PC-3 (cell line): ENCODE measurements around the gene MLXIPL. TPM values are rescaled to one million over a fixed set of nuclear protein-coding genes. Genes with fewer than 3 reads are reported as not detected.

ENCODE experiments used
- ATAC-seq: fragments of 200-7000 bp; cut with Tn5 transposase; 2 replicates; pipeline ENCODE4 v1.9.1; 2020; ENCODE audit warnings: mild to moderate bottlenecking, moderate library complexity
- BruUV-seq: library from RNA; stranded (reverse); fragments of 400-500 nt; replicated peaks from 2 replicates; lab custom pipeline; 2021; lab: Mats Ljungman, UMichigan
- CTCF ChIA-PET: fragments of 300-600 bp; sonication (Branson Sonifier 250); formaldehyde crosslinking; loops from one replicate; lab custom pipeline; 2022; ENCODE audit warnings: antibody characterized with exemption; lab: Charles Lee
- POLR2A ChIA-PET: fragments of 300-600 bp; sonication (Branson Sonifier 250); formaldehyde crosslinking; loops from one replicate; lab custom pipeline; 2022; ENCODE audit warnings: antibody characterized with exemption; ENCODE audit not compliant: unreplicated experiment; lab: Charles Lee
- DNase-seq: peaks from one replicate; pipeline ENCODE4 v3.0.0-alpha.2; 2015
- H2AFZ ChIP-seq: fragments of 300-600 bp; sonication (generic); 2 replicates; pipeline ENCODE4 v1.6.0; 2016; ENCODE audit warnings: antibody characterized with exemption, low read length
- H3F3A ChIP-seq: fragments of 300-600 bp; sonication (generic); one replicate; pipeline ENCODE4 v1.6.0; 2017; ENCODE audit warnings: antibody characterized with exemption, low read length, control low read depth, mild to moderate bottlenecking; ENCODE audit not compliant: unreplicated experiment
- H3K27ac ChIP-seq: fragments of 300-600 bp; sonication (generic); 2 replicates; pipeline ENCODE4 v1.5.1; 2016; ENCODE audit warnings: mild to moderate bottlenecking, low read length
- H3K27me3 ChIP-seq: fragments of 300-600 bp; sonication (generic); 2 replicates; pipeline ENCODE4 v1.6.1; 2016; ENCODE audit warnings: low read length, mixed read lengths
- H3K36me3 ChIP-seq: fragments of 300-600 bp; sonication (generic); 2 replicates; pipeline ENCODE4 v1.6.1; 2016; ENCODE audit warnings: low read depth, mixed run types, low read length, mixed read lengths
- H3K4me1 ChIP-seq: fragments of 300-600 bp; sonication (generic); 2 replicates; pipeline ENCODE4 v1.5.1; 2016; ENCODE audit warnings: low read length; ENCODE audit not compliant: insufficient read depth
- H3K4me2 ChIP-seq: fragments of 300-600 bp; sonication (generic); 2 replicates; pipeline ENCODE4 v1.6.0; 2016; ENCODE audit warnings: low read length
- H3K4me3 ChIP-seq: fragments of 300-600 bp; sonication (generic); 2 replicates; pipeline ENCODE4 v1.5.1; 2016; ENCODE audit warnings: mild to moderate bottlenecking, low read length, mixed read lengths
- H3K79me2 ChIP-seq: fragments of 300-600 bp; sonication (generic); 2 replicates; pipeline ENCODE4 v1.6.1; 2017; ENCODE audit warnings: low read length, mixed read lengths
- H3K9ac ChIP-seq: fragments of 300-600 bp; sonication (generic); 2 replicates; pipeline ENCODE4 v1.6.0; 2016; ENCODE audit warnings: mild to moderate bottlenecking, low read length
- H3K9me2 ChIP-seq: fragments of 300-600 bp; sonication (generic); replicated peaks from 2 replicates; pipeline ENCODE4 v1.6.1; 2016; ENCODE audit warnings: mixed run types, low read length, mixed read lengths
- H3K9me3 ChIP-seq: fragments of 300-600 bp; sonication (generic); 2 replicates; pipeline ENCODE4 v1.6.1; 2016; ENCODE audit warnings: low read length, mixed read lengths
- H4K20me1 ChIP-seq: fragments of 300-600 bp; sonication (generic); 2 replicates; pipeline ENCODE4 v1.6.1; 2016; ENCODE audit warnings: low read length, mixed read lengths
- CTCF ChIP-seq: fragments of 300-600 bp; sonication (generic); conservative IDR thresholded peaks from 2 replicates; pipeline ENCODE4 v1.5.1; 2017; ENCODE audit warnings: antibody characterized with exemption, low read depth, mild to moderate bottlenecking, low read length
- EZH2 ChIP-seq: fragments of 300-600 bp; sonication (generic); IDR thresholded peaks from one replicate; pipeline ENCODE4 v1.6.1; 2017; ENCODE audit warnings: antibody characterized with exemption, mild to moderate bottlenecking, low read length; ENCODE audit not compliant: unreplicated experiment
- EZH2phosphoT487 ChIP-seq: fragments of 300-600 bp; sonication (generic); IDR thresholded peaks from 2 replicates; pipeline ENCODE4 v1.6.1; 2018; ENCODE audit warnings: mild to moderate bottlenecking, antibody characterized with exemption, low read length, borderline replicate concordance
- intact Hi-C: fragments of 100-400 bp; cut with micrococcal nuclease; formaldehyde crosslinking; loops from 2 replicates; pipeline ENCODE4 v1.9.0; 2023
- total RNA-seq: library from RNA; depleted of rRNA; stranded (reverse); fragments of >200 nt; gene quantifications from 2 replicates; pipeline ENCODE4 v1.2.3, GENCODE V29; 2014

MLXIPL gene
- total RNA-seq, 1 experiment from 2014 or later, result 4.7 TPM

GRCh38 chr7:73650524-73650923, 26.2 kb upstream of the MLXIPL start:
- intact Hi-C loops, result no loop called here
- Histone ChIP-seq H3K27ac (no peak overlapping the region), H3K9me2 (no peaks in the 10 kb centered on the region), H3K4me3 (no peak overlapping the region), H2AFZ (no peak overlapping the region), H3K4me2 (no peak overlapping the region), H3K79me2 (no peaks in the 10 kb centered on the region), H3K9me3 (no peaks in the 10 kb centered on the region), H3K4me1 (no peaks in the 10 kb centered on the region), H3K9ac (no peak overlapping the region), H3K27me3 (peaks cover 11% of the 10 kb centered on the region), H3K36me3 (no peaks in the 10 kb centered on the region), H4K20me1 (no peaks in the 10 kb centered on the region), H3F3A (no peaks in the 10 kb centered on the region)
- TF ChIP-seq EZH2 (no peak), CTCF (no peak), EZH2phosphoT487 (no peak)
- CTCF ChIA-PET, result no interaction called here
- DNase-seq, result no peak
- POLR2A ChIA-PET, result no interaction called here
- no peak for ATAC-seq
- BruUV-seq, result no TSS peak

- no TSS peak for BruUV-seq
These were observed 25.3 kb upstream of the MLXIPL start for GRCh38 chr7:73649576-73649975.

More at GRCh38 chr7:73649576-73649975, 25.3 kb upstream of the MLXIPL start:
- H3K27ac ChIP-seq, result no peak overlapping the region
- no peak overlapping the region for H3K4me2 ChIP-seq
- ChIA-PET CTCF (no interaction called here), POLR2A (no interaction called here)
- DNase-seq (no peak), ATAC-seq (no peak)
- intact Hi-C loops, result no loop called here
- H3K27me3 ChIP-seq, result peaks cover 11% of the 10 kb centered on the region
- no peak overlapping the region for H3K4me3 ChIP-seq
- no peaks in the 10 kb centered on the region for H3K36me3 ChIP-seq
- no peaks in the 10 kb centered on the region for H4K20me1 ChIP-seq
- H2AFZ ChIP-seq, result no peak overlapping the region
- H3K79me2 ChIP-seq, result no peaks in the 10 kb centered on the region
- TF ChIP-seq EZH2 (no peak), CTCF (no peak), EZH2phosphoT487 (no peak)
- no peaks in the 10 kb centered on the region for H3F3A ChIP-seq
- no peaks in the 10 kb centered on the region for H3K9me2 ChIP-seq
- H3K4me1 ChIP-seq, result no peaks in the 10 kb centered on the region
- H3K9me3 ChIP-seq, result no peaks in the 10 kb centered on the region
- H3K9ac ChIP-seq, result no peak overlapping the region
